LNCaP clone FGC (cell line): ENCODE results near the gene ZCCHC7.
"Not testable (repeated sequence)": the region's sequence is repeated elsewhere in the genome, so short reads cannot be mapped to it uniquely, and the experiment has no call there.

Source experiments
- DNase-seq: peaks from one replicate; pipeline ENCODE4 v3.0.0-alpha.2; 2011; ENCODE audit warnings: low read depth
- H3K4me3 ChIP-seq: 2 replicates; pipeline ENCODE4 v1.5.1; 2011; ENCODE audit warnings: mild to moderate bottlenecking, low read depth, low read length, control low read depth
- TF ChIP-seq, protein P1 (sequence below): IDR thresholded peaks from 2 replicates; pipeline ENCODE4 v1.5.1; 2012; ENCODE audit warnings: mild to moderate bottlenecking; ENCODE audit not compliant: control insufficient read depth, insufficient read depth; ENCODE audit errors: extremely low read depth

ZCCHC7 gene

DNA sequence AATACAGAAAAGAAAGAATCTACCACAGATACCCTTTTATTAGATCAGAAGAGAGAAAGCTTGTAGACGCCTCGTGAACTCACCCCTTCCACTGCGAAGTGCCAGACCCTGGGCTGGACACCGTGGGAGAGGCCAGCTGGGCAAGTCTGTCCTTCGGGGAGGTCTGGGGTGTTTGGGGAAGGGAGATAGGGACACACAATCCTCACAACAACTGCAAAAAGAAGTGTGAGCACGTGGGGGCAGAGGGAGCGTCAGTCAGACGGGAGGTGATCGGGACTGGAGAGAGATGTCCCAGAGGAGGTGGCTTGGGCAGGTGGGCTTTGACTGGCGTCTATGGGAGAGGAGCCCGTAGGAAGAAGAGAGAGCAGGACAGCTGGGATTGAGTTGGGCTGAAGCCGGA, 274.9 kb downstream of the ZCCHC7 start:
- H3K4me3 ChIP-seq: no peak overlapping the region
- no peak for DNase-seq
- TF ChIP-seq, protein P1, sequence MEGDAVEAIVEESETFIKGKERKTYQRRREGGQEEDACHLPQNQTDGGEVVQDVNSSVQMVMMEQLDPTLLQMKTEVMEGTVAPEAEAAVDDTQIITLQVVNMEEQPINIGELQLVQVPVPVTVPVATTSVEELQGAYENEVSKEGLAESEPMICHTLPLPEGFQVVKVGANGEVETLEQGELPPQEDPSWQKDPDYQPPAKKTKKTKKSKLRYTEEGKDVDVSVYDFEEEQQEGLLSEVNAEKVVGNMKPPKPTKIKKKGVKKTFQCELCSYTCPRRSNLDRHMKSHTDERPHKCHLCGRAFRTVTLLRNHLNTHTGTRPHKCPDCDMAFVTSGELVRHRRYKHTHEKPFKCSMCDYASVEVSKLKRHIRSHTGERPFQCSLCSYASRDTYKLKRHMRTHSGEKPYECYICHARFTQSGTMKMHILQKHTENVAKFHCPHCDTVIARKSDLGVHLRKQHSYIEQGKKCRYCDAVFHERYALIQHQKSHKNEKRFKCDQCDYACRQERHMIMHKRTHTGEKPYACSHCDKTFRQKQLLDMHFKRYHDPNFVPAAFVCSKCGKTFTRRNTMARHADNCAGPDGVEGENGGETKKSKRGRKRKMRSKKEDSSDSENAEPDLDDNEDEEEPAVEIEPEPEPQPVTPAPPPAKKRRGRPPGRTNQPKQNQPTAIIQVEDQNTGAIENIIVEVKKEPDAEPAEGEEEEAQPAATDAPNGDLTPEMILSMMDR: no peak

DNA sequence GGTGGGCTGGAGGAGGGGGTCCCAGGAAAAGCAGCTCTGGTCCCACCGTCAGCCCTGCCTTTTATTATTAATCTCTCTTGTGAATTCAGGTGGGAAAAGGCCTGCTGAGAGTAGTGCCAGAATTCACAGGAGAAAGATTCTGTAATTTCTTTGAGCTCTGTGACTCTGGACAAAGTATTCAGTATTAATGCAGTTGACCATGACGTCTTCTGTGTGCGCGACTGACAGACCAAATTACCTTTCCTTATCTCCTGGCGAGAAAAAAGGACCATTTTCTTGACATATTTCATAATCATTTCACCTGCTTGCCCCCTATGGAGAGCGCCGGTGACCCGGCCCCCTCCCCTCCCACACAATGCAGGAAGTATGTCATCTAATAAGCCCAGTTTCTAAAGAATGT, 275.3 kb downstream of the ZCCHC7 start:
- no peak overlapping the region for H3K4me3 ChIP-seq

DNA sequence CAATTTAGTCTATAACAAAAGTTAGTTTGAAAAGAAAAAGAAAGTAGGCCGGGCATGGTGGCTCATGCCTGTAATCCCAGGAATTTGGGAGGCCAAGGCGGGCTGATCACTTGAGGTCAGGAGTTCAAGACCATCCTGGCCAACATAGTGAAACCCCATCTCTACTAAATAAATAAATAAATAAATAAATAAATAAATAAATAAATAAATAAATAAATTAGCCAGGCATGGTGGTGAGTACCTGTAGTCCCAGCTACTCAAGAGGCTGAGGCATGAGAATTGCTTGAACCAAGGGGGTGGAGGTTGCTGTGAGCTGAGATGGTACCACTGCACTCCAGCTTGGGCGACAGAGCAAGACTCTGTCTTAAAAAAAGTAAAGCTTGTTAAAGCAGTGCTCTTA, 277.6 kb downstream of the ZCCHC7 start:
- not testable (repeated sequence) for H3K4me3 ChIP-seq, DNase-seq

More for the DNA sequence above, 275.3 kb downstream of the ZCCHC7 start:
- no peak for DNase-seq
- TF ChIP-seq, protein P1: no peak

DNA sequence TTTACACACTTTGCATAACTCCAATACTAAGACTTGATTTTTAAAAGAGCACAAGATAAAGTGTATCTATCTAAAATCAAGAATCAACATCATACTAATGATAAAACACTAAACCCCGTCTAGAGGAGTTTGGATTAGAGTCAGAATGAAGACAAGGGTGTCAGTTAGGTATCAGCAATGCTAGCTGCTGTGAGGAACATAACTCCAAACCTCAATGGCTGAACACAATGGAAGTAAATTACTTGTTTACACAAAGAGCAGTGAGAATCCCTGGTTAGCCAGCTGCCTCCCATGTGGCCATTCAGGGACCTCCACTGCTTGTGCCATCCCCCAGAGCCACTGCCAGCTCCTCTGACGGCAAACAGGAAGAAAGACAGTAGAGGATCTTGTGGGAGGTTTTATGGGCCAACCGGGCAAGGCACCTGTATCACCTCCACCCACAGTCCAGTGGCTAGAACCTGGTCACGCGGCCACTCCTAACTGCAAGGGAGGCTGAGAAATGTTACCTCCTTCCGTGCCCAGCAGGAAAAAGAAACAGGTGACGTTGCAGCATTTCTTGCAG, 278.2 kb downstream of the ZCCHC7 start:
- TF ChIP-seq, protein P1: no peak
- DNase-seq: no peak
- no peak overlapping the region for H3K4me3 ChIP-seq

DNA sequence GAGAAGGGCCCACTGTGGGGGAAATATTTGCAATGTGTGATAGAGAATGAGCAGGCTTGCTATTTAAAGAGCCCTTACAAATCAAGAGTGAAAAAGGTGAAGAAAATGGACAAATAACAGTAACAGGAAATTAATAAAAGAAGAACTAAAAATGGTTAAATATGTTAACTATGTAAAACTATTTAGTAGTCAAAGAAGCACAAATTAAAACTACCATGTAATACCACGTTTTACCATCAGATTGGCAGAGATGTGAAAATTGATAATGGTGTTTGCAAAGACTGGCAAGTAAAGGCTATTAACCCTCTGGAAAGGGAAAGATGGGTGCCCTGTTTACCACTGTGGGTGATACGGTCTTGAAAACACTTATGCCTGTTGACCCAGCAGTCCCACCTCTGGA, 279.0 kb downstream of the ZCCHC7 start:
- no peak overlapping the region for H3K4me3 ChIP-seq
- DNase-seq: no peak
- TF ChIP-seq, protein P1: no peak

DNA sequence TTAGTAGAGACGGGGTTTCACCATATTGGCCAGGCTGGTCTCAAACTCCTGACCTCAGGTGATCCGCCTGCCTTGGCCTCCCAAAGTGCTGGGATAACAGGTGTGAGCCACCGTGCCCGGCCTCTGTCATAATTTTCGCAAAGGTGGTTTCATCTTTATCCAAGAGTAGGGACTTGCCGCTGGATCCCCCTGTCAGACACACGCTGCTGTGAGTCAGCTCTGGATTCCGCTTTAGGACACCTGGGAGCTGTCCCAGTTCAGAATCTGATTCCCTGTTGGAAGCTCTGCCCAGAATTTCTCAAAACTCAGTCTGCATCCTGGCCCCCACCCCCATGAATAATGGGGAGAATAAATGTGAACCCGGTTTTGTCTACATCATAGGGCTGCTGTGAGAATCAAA, 284.2 kb downstream of the ZCCHC7 start:
- TF ChIP-seq, protein P1: no peak
- H3K4me3 ChIP-seq: no peak overlapping the region
- DNase-seq: no peak

DNA sequence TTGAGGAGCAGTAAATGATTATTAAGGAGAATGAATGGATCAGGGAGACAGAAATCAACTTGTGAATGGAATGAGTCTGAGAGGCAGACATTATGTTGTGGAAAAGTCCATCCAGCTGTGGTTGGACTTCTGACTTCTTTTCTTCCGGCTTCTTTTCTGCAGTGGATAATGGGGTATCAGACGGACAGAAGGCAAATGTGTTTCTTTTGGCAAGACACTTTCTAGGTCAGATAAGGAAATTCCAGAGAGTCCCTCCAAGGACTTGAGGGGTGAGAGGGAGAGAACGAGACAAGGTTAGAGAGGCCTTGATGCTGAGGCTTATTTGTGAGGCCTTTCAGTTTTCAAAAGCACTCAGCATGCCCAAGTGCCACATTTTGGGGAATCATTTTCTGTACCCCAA, 285.0 kb downstream of the ZCCHC7 start:
- no peak overlapping the region for H3K4me3 ChIP-seq
- TF ChIP-seq, protein P1: no peak
- DNase-seq: no peak

DNA sequence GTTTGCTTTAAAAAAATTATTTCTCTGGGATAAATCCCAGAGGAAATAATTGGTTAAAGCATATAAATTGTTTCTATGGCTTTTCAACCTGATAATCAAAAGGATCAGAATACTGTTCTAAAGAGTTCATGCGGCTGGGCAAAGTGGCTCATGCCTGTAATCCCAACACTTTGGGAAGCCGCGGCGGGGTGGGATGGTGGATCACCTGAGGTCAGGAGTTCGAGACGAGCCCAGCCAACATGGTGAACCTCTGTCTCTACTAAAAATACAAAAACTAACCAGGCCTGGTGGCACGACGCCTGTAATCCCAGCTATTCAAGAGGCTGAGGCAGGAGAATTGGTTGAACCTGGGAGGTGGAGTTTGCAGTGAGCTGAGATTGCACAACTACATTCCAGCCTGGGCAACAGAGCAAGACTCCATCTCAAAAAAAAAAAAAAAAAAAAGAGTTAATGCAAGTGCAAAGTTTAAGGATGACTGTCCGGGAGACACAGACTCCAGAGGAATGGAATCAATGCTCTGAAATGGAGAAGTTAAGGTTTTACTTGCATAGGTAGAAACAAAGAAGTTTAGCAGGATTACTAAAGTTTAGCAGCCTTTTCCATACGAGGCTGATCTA, 285.5 kb downstream of the ZCCHC7 start:
- TF ChIP-seq, protein P1: no peak
- DNase-seq: no peak
- H3K4me3 ChIP-seq: no peak overlapping the region
